B cell (primary cell): Measurements from ENCODE around the gene PSG5.
A peak's percentile ranks its signal among the peaks of the same experiment; 100 is the strongest.
"Not testable (repeated sequence)": the region's sequence is repeated elsewhere in the genome, so short reads cannot be mapped to it uniquely, and the experiment has no call there.

Experiments used
- CTCF ChIP-seq: fragments of 200-600 bp; IDR thresholded peaks from one replicate; pipeline ENCODE4 v1.8.0; 2022; ENCODE audit warnings: antibody characterized with exemption, mild to moderate bottlenecking
- EZH2 ChIP-seq: IDR thresholded peaks from 2 replicates; pipeline ENCODE4 v1.6.1; 2012; ENCODE audit warnings: borderline replicate concordance, low read depth, mild to moderate bottlenecking, moderate library complexity, low read length; ENCODE audit not compliant: insufficient read depth, poor library complexity, severe bottlenecking

GRCh38 chr19:43207174-43207573, 20.8 kb upstream of the PSG5 start:
- TF ChIP-seq EZH2, result not testable (repeated sequence)
- peak; percentile 42 for TF ChIP-seq CTCF
